G401.6 (cell line): ENCODE measurements around the gene MAML2.

Experiments used
- FAIRE-seq: peaks from 2 replicates; lab custom pipeline; 2012; peaks lifted over from hg19 to GRCh38; lab: Jason Lieb, UNC

The MAML2 gene

DNA sequence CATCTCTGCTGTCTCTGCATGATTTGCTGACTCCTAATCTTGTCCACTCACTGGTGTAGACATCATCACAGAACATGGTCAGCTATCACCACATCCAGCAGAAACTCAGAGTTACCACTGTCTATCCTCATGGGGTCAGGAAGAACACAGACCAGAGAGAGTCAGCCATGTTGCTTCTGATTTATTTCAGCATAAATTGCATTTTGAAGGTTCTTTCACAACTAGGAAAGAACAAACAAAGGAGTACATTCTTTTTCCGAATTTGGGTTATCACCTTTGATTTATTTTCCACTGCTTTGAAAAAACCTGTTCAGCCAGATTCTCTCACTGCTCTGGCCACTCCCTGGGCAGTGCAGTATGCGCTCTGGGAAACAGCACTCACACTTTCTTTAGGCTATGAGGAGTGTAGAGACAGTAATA, 247.1 kb downstream of the MAML2 start:
- no peak for FAIRE-seq

- no peak for FAIRE-seq
These were observed 248.8 kb downstream of the MAML2 start for GRCh38 chr11:96094156-96094555.

GRCh38 chr11:96092511-96092910, 250.5 kb downstream of the MAML2 start:
- FAIRE-seq: no peak

GRCh38 chr11:96091476-96091875, 251.5 kb downstream of the MAML2 start:
- FAIRE-seq: no peak

DNA sequence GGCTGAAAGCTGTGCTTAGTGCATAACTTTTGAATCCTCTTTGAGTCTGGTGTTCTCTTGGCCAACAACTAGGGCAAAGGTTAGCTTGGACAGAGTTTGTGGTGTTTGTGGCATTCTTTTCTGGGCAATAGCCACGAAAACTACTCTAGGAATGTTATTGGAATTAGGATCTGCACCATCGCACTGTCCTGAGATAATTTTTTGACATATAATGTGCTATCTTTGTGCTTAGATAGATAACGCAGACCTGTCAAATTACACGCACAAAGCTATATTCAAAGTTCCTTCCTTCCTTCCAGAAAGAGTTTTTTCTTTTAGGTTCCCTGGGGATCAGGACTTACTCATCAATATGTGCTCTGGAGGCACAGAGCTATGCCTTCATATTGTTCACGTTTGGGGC, 252.3 kb downstream of the MAML2 start:
- FAIRE-seq: no peak

- FAIRE-seq: no peak
These were observed 254.1 kb downstream of the MAML2 start for GRCh38 chr11:96088914-96089313.

DNA sequence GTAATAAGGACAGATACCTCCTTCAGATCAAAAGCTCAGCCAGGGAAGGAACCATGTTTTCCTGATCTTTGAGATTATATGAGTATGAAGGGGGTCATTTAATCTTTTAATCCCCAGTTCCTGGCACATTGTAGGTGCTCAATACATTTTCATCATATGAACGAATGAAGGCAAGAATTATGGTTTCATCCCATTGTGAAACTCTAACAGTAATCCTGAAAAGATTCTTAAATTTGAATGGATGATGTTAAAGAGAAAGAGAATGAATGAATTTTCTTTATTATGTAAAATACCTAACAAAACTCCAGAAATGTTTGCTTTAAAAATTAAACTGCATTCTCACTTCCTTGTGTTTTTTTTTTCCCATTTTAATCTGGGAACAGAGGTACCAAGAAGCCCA, 256.9 kb downstream of the MAML2 start:
- no peak for FAIRE-seq

- no peak for FAIRE-seq
These were observed 257.6 kb downstream of the MAML2 start for GRCh38 chr11:96085319-96085930.

DNA sequence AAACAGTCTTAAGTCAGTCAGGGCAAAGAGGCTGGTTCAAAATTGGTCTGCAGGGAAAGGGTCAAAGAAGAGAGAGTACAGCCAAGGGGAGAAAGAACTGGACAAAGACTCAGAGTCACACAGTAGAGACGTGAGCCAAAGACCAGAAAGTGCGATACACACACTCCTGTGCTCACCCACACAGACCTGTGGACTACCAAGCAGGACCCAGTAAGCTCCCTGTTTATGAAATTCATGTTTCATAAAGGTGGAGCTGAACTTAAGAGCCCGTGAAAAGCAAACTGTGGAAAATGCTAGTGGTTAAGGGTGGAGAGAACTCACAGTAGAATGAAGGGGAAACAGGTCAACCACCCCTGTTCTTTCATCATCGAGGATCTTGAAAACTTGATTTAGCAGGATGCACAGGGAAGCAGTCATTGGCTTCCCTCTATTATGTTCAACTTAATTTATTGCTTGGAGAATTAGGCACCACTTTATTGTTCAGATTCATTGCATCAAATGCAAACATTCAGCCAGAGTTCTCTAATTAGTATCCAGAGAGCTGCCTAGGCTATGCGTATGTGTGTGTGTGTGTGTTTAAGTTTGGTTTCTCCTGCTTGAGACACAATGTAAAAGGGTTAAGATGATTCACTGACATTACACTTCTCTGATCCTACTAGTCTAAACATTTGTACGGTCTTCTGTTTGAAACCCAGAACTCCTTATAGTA, 258.2 kb downstream of the MAML2 start:
- FAIRE-seq: no peak

DNA sequence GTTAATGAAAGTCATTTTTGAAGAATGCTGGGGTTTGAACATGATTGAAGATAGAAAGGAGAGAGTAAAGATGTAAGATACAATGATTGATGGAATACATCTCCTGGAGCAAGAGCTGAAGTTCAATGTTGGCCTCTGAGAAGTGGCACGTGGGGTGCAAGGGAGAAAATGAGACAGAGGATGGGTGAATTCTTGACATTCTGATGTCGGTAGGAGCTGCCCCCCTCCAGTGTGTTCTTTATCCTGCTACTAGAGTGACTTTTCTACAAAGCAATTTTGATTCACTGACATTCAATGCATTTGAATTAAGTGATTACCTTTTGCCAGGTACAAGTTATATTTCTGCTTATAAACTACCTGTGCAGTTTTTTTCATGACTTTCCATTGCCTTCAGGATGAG, 260.1 kb downstream of the MAML2 start:
- no peak for FAIRE-seq

GRCh38 chr11:96082002-96082899, 260.7 kb downstream of the MAML2 start:
- no peak for FAIRE-seq

- no peak for FAIRE-seq
These were observed 261.4 kb downstream of the MAML2 start for GRCh38 chr11:96081561-96081960.

DNA sequence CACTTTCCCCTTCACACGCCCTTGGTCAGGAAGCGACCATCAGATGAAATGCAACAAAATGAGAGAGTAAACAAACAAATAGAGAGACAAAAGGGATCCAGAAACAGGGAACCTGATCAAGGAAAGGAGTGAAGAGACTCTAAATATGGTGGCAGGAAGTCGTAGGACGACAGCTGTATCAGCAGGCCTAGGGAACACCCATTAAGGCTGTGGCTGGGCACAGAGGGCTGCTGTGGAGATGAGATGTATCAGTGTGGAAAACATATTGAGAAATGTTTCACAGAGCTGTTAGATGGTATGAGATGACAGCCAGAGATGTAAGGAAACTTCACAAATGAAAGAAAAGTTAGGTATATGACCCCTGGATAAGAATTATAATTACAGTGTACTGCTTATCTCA, 263.3 kb downstream of the MAML2 start:
- no peak for FAIRE-seq

DNA sequence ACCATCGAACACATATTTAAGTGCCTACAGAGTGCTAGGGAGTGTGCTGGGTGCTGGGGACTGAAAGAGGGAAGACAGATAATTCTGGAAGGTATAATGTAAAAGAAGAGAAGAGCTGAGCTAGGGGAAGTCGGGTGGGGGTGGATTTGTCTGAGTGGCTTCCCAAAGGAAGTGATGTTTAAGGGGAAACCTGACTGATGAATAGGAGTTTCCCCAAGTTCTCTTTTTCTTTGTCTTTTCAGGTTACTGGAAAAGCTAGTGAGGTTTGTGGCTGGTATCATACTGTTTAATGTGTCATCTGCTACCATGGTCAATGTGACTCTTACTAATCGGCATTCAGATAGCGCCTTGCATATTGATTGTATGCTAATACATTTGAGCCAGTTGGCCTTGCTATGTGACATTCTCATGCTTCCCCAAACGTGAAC, 267.4 kb downstream of the MAML2 start:
- FAIRE-seq: no peak

DNA sequence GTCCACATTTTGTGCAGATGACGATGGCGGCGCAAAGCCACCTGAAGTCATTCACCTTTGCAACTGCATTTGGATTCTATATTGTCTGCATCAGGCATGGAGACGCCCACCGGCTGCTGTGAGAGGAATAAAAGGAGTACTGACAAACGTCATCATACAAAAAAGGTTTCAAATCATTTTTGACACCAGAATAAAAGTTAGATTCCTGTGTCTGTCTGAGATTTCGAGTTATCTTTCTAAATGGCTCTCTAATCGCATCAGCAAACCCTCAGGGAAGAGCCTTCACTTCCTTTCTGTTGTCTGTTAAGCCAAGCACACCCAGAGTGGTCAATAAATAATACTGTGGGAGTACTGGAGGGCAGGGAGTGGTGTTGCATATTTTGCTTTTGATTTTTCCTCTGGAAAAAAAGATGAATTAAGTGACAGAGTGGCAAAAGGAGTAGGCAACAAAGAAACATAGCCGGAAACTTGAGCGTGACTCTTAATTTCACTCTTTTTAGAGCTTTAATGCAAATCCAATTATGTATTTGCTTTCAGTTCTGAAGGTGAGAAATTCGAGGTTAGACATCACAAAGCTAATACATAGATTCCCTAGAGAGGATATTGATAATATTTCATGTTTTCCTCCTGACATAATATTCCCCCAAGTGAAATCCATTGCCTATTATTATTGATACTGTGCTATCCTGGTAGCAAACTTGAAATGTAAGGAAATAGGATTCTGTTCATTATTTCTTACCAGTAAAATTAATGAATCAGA, 268.3 kb downstream of the MAML2 start:
- no peak for FAIRE-seq

DNA sequence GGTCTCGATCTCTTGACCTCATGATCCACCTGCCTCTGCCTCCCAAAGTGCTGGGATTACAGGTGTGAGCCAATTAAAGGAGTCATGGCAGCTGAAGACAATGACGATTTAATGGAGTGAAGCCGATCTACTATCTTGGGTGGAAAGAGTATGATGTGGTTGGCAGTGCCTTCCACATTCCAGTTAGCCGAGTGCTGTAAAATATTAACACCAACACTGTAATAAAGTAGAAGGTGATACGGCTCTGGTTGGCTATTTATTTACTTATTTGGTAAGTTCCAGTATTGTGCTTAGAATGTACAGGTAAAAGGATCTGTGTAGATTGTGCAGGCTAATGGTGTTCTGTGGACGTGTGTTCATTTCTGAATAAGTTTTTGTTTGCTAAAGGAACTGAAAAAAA, 269.5 kb downstream of the MAML2 start:
- FAIRE-seq: no peak

- no peak for FAIRE-seq
These were observed 270.4 kb downstream of the MAML2 start for GRCh38 chr11:96072592-96072991.

DNA sequence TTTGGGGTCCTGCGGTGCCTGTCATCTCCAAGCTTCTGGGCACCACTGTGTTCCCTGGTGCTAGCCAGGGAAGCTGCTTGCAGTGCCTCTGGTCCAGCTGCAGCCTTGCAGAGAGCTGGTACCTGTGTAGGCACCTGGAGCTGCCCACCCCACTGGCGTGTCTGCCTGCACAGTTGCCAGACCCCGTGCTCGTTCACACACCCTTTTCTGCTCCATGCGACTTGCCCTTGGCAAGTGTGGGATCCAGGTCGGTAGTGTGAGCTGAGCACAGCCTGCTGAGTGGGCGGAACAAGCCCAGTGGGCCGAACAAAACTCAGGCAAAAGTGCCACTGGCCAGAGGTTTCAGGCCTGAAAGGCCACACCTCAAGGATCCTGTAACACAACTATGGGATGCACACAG, 272.5 kb downstream of the MAML2 start:
- FAIRE-seq: no peak

- FAIRE-seq: no peak
These were observed 275.8 kb downstream of the MAML2 start for GRCh38 chr11:96067160-96067559.

DNA sequence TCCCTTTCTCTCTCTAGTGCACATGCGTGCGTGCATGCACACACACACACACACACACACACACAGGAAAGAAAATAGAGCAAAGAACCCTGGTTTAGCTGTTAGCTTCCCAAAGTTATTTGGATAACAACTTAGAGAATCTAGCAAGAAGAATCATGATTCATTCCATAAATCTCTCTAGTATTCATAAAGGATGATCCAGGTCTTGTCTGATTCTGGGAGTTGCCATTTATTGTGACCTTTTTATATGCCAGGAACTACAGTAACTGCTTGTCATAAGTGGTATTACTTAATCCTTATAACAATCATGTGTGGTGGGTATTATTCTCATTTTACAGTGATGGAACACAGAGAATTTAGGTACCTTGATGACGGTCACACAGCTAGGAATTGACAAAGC, 277.6 kb downstream of the MAML2 start:
- no peak for FAIRE-seq

DNA sequence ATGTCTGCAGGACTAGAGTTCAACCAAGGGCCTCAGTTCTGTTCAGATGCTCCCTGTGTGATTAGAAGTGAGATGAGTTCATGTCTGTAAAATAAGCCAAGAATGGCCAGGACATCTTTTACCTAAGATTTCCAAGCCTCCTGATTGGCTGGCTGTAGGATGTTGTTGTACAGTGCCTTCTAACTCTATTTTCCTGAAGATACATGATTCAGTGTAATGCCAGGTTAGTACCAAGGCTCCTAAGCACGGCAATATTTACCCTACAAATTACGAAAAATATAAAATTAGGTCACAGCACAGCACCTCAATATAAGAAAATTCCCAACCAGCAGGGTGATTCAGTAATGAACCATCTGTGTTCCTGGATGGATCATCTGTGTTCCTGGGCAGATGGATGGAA, 279.1 kb downstream of the MAML2 start:
- FAIRE-seq: no peak

- no peak for FAIRE-seq
These were observed 279.9 kb downstream of the MAML2 start for GRCh38 chr11:96063053-96063452.
